Activated CD4-positive, alpha-beta T cell treated with anti-CD3 and anti-CD28 coated beads for 4 hours (primary cell): ENCODE results near the gene PTPRQ.
"Not testable (repeated sequence)": the region's sequence is repeated elsewhere in the genome, so short reads cannot be mapped to it uniquely, and the experiment has no call there.

ENCODE experiments used
- DNase-seq, 2 donors: peaks; one replicate each; pipeline ENCODE4 v3.0.0-alpha.2; 2020

PTPRQ gene, protein sequence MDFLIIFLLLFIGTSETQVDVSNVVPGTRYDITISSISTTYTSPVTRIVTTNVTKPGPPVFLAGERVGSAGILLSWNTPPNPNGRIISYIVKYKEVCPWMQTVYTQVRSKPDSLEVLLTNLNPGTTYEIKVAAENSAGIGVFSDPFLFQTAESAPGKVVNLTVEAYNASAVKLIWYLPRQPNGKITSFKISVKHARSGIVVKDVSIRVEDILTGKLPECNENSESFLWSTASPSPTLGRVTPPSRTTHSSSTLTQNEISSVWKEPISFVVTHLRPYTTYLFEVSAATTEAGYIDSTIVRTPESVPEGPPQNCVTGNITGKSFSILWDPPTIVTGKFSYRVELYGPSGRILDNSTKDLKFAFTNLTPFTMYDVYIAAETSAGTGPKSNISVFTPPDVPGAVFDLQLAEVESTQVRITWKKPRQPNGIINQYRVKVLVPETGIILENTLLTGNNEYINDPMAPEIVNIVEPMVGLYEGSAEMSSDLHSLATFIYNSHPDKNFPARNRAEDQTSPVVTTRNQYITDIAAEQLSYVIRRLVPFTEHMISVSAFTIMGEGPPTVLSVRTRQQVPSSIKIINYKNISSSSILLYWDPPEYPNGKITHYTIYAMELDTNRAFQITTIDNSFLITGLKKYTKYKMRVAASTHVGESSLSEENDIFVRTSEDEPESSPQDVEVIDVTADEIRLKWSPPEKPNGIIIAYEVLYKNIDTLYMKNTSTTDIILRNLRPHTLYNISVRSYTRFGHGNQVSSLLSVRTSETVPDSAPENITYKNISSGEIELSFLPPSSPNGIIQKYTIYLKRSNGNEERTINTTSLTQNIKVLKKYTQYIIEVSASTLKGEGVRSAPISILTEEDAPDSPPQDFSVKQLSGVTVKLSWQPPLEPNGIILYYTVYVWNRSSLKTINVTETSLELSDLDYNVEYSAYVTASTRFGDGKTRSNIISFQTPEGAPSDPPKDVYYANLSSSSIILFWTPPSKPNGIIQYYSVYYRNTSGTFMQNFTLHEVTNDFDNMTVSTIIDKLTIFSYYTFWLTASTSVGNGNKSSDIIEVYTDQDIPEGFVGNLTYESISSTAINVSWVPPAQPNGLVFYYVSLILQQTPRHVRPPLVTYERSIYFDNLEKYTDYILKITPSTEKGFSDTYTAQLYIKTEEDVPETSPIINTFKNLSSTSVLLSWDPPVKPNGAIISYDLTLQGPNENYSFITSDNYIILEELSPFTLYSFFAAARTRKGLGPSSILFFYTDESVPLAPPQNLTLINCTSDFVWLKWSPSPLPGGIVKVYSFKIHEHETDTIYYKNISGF (N-terminal part only)

DNA sequence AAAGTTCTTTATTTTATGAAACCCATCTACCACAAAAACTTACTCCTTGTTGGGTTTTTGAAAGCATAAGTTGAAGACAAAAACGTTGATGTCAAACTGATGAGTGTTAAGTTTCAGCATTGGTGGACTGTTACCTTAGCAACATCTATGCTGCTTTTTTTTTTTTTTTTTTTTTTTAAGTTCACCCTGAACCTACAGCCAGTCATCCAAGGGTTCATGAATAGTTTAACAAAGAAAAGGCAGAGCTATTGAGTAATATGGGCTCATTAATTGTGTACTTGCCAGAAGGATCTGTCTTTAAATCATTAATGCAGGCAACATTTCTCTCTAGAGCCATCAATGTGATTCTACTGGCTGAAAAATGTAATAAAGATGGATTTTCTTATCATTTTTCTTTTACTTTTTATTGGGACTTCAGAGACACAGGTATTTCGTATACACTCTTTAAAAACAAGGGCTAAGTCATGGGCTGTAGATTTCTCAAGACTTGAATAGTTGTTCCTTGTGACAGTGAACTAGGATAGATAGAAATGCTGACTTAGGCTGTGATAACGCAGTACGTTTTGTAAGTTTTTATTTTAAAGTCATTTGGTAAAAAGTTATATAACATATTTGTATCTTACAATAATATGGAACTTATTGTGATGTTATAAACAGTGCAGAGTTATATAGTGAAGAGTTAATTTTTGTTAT is at the start of gene PTPRQ:
Gene PTPRQ, plus strand, starts transcription at position 262 of the 693 bp plus-strand sequence. Its CDS starts 111 bp downstream, at position 373.
- no peak for DNase-seq

DNA sequence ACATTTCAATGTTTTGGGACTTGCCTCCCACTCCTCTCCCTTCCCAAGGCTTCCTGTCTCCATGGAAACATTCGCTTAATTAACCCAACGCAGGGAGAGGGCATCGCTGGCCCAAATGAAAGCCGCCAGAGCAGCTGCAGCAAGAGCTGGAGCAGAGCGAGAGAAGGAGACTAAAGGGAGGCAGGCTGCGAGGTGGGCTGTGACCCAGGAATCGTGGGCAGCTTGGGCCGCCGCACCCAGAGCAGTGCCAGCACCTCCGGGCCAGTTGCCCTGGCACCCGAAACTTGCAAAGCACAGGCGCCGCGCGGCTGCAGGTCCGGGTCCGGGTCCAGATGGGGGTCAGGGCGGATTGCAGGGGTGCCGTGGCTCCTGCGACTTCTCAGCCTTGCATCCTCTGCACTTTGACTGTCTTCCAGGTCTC is 43.5 kb upstream of the PTPRQ start:
- DNase-seq = no peak

DNA sequence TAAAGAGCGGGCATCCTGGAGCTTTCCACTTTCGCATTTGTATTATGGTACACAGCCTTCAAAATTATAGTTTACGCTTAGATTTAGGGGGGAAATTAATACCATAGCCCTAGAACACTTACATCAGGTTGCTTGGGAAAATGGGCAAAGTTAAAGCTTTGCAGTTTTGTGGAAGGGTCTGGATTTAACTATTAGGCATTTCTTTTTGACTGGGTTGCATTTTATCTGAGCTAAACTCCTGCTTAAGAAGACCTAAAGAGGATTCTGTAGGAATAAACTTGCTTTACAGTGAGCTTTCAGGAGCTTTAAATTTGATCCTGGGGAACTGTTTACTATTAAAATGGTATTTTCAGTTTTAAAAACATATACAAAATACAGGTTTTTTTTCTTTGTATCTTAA is 42.8 kb upstream of the PTPRQ start:
- no peak for DNase-seq

DNA sequence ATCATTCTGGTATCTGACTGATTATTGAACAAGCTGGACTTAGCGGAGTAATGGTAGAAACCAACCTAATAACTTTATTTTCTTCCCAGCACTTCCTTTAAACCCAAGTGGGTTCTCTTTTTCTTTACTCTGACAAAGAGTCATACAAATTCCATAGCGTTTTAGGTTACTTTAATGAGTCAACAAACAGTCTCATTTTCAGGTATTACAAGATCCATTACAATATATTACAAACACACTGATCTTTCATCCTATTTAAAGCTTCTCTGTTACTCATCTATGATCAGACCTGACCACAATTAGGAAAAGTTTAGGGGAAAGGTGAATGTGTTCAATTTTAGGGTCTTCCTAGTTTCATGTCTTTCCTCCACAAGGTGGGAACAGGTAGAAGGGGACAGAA is 39.4 kb upstream of the PTPRQ start:
- no peak for DNase-seq

DNA sequence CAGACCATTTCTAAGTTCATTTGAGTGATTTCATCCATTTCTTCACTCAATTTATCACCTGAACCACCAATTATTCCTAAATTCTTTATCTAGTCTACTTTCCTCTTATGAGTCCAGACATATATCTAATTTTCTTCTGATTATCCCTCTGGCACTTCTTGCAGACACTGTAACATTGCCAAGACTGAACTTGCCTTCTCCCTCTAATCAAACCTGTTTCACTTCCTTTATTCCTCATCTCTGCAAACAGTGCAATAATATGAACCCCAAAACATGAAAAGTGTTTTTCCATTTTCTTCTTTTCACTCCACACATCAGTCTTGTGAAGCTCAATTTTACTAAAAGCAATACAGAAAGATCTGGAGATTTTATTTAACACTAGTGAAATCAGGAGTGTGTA is 37.8 kb upstream of the PTPRQ start:
- DNase-seq = no peak

DNA sequence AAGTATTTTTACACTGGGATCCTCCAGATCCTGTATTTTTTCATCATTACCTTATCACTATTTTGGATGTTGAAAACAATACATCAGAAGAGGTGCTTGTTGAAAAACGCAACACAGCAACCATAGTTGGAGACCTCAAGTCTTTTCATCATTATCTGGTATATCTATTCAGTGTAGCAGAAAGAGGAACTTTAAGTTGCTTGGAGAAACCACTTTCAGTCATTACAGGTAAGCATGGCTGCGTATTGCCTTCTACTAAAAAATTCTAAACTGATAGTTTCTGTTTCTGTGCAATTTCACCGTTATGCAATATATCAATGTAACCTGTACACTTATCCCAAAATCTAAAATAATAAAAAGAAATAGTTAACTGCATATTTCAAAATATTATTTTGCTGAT is 32.2 kb upstream of the PTPRQ start:
- DNase-seq = no peak

DNA sequence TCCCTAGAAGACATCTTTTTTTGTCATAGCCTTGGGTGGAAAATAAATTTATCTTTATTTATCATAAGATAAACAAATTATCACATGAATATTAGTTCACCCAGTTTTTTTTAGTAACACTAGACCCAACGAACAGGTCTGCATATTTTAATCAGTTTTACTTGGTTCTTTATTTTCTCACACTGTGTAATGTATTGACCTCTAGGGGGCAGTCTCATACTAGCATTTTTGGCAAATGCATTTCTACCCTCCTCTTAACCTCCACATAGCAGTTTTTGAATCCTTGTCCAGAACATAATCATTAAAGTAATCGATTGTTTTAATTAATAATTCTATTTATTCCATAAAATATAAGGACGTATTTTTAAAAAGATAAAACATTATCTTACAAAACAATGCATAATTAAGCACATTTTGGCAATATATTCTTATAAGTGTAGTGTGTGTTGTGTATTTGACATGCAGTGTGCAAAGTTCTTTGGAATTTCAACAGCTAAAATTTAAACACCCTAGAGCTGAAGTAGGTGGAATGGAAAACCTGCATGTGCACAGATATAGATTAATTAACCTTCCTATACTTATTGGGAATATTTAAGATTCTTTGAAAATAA is 31.6 kb upstream of the PTPRQ start:
- DNase-seq = no peak

DNA sequence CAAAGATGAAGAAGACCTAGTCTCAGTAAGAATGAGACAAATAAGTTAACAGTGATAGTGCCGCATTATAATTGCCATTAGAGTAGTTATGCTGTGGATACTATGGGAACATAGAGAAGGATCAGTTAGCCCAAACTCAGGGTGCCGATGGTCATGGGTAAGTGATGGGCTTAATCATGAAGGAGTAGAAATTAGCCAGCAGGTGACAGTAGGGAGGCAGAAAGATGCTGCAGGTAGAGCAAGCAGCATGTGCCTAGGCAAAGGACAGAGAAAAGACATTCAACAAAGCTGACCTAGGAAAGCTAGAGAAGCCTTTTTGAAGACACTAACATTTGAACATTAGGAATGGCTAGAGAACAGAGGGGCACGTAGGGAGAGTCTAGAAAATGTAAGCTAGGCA is 30.6 kb upstream of the PTPRQ start:
- no peak for DNase-seq

DNA sequence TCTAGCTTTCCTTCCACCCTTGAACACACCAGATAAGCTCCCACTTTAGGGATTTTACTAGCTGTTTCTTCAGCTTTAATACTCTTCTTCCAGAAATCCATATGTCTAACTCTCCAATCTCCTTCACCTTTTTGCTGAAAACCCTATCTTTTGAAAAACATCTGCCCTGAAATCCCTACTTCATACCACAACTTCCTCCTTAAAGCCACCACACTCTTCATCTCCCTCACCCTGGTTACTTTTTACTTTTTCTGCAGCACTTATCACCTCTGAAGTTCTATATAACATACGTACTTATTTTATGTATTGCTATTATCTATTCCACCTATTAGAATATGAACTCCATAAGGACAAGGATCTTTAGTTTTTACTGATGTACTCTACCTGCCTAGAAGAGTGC is 28.6 kb upstream of the PTPRQ start:
- no peak for DNase-seq

DNA sequence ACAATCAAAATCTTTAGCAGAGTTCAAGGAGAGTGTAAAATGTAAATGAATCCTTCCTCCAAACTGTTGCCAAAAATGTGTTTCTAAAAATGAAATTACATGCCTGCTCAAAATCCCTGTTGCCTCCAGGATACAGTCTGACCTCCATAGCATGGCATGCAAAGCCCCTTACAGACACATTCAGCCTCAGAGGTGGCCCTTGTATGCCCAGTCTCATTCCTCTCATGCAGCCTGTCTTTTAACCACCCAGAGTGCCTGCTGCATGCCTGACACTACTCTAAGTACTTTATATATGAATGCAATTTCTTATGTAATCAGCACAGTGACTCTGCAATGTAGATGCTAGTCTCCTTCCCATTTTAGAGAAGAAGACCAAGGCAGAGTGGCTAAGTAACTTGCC is 24.4 kb upstream of the PTPRQ start:
- DNase-seq = no peak

DNA sequence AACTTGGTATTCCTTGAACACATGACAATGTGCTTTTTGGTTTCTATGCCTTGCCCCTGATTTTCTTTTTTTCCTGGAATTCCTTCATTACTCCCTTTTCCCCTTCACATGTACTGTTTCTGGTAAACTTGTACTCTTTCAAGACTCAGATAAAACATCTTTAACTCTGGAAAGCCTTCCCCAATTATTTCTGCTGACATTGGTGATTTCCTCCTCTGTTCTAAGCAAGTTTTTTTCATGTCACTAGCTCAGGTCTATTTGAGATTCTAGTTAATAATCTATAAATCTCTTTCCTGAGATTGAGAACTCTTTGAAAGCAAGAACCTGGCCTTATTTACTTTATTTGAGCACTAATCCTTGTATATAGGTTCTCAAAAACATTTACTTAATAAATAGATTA is 24.0 kb upstream of the PTPRQ start:
- no peak for DNase-seq

DNA sequence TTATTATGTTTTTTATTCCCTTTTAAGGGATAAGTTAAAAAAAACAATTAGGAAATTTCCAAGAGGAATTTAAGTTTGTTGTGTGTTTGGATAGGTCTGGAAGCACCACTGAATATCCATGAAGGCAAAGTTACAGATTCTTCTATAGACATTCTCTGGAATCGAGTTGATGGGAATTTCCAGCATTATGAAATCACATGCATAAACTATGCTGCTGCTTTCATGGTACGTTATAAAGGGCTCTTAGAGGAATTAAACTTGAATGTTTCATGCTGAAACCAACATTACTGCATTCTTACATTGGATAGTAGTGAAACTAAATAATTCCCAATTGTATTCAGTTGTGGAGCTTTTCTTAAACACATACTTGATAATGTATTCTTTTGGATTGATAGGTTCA is 21.5 kb upstream of the PTPRQ start:
- DNase-seq = no peak

DNA sequence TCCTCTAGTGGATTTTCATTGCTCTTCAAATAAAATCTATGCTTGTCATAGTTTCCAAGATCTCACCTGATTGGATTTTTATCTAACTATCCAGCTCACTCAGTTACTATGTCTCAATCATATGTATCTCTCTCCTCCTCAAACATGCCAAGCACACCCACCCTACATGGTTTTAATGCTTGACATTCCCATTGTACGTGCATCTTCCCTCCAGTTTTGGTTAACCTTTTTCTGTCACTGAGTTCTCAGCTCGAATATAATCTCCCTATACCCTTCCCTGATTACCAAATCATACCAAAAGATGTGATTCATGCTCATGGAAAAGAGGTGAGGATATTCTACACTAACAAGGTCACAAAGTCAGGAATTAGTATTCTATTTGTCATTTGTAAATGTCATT is 12.0 kb upstream of the PTPRQ start:
- no peak for DNase-seq

DNA sequence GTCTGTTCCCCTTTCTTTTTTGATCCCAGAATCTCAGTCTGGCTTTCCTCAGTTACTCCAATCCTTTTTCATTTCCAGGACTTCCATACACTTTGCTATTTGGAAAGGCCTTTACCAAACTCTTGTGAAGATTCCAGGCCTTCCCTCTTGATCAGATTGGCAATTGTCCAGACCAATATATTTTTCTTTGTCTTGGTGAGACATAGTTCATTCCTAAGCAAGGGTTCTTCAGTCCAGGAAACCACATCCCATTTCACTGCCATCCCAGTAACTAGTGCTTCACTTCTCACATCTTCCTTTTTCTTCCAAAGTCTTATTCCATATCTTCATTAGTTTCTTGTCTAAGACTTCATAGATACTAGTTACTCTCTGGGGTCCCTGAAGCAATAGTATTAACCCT is 2.1 kb upstream of the PTPRQ start:
- DNase-seq = no peak

DNA sequence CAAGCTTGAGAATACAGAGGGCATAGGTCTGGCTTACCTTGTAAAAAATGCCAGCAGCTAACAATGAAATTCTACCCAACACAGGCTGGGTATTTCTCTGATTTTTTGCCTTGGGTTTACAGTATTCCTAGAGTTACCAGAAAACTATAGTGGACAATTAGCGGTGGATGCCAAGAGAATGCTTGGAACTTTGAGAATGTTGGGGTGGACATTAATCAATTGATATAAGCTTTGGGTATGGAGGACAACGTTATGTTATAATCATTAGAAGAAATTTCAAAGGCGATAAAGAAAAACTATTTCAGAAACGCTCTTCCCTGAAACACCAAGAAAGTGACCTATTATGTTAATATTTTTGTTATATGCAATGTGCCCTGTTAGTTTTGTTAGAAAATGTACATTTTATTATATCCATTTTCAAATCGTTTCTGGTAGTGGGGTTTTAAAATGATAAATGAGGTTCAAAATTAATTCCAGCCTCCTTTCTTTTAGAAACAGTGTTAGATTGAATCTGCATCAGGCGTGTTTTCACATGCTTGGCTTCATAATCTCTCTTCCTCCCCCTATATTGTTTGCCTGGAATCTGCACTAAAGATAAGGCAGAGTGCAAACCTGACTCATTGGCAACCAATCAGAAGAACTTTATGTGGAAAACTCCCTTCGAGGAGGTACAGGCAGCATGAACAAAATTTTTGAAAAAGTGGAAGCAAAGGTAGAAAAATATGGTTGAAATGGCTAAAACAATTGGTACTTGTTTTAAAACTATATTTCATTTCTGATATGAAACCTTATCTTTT is 1.4 kb upstream of the PTPRQ start:
- DNase-seq = no peak

DNA sequence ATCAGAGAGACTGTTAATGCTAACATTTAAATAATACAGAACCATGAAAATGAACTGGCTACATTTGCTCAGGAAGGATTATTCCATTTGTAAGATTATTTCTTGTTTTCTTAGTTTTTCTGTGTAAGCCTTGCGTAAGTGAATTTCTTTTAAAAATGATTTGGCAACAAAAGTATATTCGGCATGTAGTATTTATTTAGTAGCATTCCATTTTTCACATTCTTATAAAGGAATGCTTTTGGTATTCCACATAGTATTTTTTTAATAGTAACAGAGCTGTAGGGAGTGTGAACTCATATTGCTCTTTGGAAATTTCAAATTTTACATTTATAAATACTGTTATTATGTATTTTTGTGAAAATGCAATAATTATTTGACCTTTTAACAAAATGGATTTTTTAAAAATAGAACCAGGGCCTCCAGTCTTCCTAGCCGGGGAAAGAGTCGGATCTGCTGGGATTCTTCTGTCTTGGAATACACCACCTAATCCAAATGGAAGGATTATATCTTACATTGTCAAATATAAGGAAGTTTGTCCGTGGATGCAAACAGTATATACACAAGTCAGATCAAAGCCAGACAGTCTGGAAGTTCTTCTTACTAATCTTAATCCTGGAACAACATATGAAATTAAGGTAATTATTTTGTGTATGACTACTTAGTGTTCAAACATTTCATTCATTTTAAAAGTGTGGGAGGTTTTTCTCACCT is 1.2 kb downstream of the PTPRQ start:
- no peak for DNase-seq

DNA sequence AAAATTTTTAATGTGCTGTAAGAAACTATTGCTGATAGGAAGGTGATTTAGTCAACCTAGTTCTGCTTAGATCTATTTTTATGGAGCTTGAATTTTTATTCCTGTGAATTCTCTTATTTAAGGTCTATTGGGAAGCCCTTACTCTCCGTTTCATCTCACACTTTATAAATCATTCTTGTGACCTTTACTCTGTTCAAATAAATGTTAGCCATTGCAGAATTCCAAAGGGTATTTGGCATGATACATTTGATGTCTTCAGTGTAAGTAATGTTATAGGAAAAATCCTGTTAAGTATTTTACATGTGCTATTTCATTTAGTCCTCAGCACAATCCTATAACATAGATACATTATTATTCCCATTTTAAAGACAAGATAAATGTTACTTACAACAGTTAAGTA is 12.5 kb downstream of the PTPRQ start:
- DNase-seq = no peak

DNA sequence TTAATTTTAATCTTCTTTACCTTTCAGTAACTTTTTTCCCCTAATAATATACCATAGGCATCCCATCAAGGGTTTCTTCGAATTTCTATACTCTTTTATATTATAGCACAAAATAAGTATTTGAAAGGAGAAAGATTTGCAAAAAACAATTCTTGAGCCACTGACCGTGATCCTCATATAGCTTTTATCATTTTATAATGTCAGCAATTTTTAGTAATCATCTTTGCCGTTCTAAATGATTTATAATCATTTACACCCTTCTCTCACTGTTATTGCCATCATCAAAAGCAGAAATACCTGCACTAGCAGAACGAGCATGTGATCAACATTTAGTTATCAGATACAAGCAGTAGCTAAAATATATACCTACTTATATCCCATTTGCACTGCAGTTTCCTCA is 16.9 kb downstream of the PTPRQ start:
- DNase-seq = no peak

DNA sequence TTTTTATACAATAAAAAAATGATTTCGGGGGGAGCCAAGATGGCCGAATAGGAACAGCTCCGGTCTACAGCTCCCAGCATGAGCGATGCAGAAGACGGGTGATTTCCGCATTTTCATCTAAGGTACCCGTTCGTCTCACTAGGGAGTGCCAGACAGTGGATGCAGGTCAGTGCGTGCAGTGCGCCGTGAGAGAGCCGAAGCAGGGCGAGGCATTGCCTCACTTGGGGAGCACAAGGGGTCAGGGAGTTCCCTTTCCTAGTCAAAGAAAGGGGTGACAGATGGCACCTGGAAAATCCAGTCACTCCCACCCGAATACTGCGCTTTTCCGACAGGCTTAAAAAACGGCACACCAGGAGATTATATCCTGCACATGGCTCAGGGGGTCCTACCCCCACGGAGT is 17.8 kb downstream of the PTPRQ start:
- not testable (repeated sequence) for DNase-seq

DNA sequence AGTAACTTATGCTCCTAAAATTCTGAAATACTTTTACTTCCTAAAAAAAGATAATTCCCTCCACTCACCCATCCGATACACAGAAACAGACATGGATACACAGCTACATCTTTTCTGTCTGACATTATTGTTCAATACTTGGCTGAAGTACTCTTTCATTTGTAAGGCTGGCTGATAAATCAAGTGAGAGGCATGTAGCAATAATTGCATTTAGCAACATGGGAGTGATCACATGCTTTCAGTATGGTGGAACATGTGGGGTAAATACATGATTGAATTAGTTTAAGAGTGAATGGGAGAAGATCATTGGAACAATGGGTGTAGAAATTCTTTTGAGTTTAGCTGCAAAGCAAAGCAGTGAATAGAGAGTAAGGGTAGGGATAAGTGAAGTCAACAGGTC is 25.6 kb downstream of the PTPRQ start:
- DNase-seq = no peak

DNA sequence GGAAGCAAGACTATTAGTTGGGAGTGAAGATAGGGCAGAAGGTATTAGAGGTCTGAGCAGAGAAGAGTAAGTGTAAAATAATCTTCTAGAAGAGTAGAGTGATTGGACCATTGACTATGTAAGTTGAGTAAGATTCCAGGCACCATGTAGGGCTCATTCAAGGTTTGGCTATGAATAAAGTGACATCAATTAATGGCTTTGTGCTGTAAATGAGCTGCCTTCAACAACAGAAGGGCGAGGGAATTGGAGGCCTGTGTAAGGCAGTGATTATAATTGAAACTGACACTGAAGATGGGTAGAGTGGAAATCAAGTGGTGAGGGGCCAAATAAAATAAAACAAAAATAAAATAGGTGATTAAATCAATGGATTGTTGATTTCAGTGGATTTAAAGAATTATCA is 26.4 kb downstream of the PTPRQ start:
- DNase-seq = no peak
